ENCODE results near the gene PDE4D. TPM values are rescaled to one million over a fixed set of nuclear protein-coding genes. Genes with fewer than 3 reads are reported as not detected.

Gene PDE4D
- polyA plus RNA-seq (ENCODE audit: insufficient read length in 3 of 3), result 10 to 100 TPM; 20.8 to 22.7 (median 21.8) TPM

DNA sequence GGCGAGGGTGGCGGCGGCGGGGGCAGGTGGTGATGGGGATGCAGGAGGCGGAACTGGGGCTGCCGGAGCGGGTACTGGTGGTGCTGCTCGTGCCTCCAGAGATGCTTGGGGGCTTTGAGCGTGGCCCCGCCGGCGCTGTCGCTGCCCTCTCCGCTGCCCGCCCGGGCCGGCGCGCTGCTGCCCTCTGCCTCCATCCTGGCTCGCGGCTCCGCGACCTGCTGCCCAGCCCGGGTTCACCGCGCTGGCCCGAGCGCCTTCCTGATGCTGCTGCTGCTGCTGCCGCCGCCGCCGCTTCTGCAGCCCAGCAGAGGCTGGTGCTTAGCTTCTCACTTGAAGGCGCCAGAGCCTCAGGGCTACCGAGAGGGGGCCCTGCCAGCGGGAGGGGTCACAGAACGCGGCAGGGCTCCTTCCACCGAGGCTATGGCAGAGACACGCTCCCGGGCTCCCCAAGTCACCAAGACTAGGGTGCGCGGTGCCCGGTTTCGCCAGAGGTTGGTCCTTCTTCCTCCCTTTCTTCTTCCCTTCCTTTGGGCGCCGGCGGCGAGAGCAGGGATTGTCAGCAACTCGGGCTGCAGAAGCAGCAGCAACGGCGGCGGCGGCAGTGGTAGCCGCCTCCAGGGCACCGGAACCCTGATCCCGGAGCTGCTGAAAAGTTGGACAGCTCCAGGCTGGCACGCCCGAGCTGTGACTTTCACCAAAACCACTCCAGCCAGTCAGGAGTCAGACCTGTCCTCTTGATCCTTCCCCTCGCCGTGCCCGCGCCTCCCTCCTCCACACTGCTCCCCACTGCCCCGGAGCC lies at the start of gene PDE4D:
Gene PDE4D (minus strand): TSS at position 298 of the 799 bp plus-strand sequence.
- peak; percentile 34 to 58 (median 43) for DNase-seq (ENCODE audit: low read depth in 3 of 3, low spot score in 2 of 3)

DNA sequence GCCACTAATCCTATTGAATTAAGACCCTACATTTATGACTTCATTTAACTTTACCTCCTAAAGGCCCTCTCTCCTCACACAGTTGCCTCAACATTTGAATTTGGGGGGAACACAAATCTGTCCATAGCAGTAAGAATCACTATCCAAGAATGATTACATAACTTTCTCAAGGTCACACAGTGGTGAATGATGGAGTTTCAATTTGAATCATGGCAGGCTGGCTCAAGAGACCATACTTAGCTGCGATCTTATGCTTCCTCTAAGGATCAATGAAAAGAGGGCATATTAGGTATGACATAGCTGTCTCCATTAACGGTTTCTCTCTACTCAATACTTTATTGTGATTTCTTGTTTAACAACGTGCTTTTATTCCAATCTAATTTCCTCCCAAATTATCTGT lies 44.1 kb upstream of the PDE4D start:
- DNase-seq (ENCODE audit: low read depth in 3 of 3, low spot score in 2 of 3), result no peak

DNA sequence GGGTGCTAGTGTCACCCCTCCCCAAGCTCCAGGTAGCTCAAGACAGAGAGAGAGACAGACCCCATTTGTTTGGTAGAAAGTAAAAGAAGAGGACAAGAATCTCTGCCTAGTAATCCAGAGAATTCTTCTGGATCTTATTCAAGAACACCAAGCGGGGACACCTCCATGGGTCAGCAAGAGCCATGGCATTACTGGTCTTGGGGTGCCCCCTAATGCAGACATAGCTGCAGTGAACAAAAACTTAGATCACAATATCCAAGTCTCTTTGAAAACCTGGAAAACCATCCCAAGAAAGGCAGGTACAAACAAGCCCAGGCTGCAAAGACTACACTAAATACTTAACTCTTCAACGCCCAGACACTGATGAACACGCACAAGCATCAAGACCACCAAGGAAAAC lies 29.9 kb upstream of the PDE4D start:
- DNase-seq (ENCODE audit: low read depth in 3 of 3, low spot score in 2 of 3), result no peak

DNA sequence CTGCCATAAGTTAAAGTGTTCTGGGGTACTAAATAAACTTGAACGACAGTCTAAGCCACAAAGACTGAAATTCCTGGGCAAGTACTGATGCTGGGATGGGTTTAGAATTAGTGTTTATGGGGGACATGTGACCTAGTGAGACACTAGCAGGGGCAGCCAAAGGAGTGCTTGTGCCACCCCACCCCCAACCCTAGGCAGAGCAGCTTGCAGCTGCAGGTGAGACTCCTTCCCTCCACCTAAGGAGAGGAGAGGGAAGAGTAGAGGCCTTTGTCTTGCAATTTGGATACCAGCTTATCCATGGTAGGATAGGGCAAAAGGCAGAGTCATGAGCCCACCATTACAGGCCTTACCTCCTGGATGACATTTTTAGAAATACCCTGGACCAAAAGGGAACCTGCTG lies 28.7 kb upstream of the PDE4D start:
- no peak for DNase-seq (ENCODE audit: low read depth in 3 of 3, low spot score in 2 of 3)

DNA sequence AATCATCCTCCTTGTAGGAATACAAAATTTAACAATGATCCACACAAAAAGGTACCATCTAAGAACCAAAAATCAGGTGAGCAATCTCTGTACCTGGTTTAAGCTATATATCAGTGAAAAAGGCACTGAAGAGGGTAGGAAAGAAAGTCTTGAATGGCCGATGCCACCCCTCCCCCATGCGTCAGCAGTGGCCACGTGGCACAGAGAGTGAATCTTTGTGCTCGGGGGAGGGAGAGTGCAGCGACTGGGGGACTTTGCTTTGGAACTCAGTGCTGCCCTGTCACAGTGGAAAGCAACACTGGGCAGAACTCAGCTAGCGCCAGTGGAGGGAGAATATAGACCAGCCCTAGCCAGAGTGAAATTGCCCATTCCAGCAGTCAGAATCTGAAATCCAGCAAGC lies 28.3 kb upstream of the PDE4D start:
- no peak for DNase-seq (ENCODE audit: low read depth in 3 of 3, low spot score in 2 of 3)

DNA sequence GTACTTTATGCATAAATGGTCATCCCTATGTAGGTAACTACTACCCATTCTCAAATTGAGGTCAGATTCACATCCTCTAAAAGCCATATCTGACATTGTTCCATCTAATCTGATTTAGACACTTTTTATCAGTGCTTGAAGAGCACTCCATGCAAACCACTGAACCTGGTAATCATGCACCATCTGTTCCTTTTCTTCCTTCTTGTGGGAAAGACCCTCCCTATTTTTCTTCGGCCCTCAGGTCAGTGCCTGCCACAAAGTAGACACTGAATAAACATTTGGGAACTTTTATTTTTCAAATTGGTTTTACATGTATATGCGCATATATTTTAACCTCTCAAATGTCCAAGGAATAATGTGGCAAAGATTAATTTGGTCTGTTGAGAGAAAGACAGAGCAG lies 26.0 kb upstream of the PDE4D start:
- DNase-seq (ENCODE audit: low read depth in 3 of 3, low spot score in 2 of 3), result no peak

DNA sequence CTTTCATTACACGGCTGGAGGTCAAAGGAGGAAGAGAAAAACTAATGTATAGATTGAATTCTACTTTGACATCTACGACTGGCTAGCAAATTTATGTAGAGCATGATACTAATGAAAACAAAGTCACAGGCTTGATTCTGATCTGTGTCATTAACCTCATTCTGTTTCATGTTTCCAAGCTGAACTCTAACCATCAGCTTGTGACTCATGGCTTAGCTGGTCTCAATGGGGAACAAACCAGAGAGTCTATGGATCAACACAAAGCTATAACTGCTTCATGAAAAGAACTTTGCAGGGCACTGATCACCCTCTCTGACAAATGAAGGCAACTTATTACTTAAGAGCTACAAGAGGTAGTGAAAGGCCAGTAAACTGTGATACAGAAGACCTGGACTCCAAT lies 23.6 kb upstream of the PDE4D start:
- DNase-seq (ENCODE audit: low read depth in 3 of 3, low spot score in 2 of 3), result no peak

DNA sequence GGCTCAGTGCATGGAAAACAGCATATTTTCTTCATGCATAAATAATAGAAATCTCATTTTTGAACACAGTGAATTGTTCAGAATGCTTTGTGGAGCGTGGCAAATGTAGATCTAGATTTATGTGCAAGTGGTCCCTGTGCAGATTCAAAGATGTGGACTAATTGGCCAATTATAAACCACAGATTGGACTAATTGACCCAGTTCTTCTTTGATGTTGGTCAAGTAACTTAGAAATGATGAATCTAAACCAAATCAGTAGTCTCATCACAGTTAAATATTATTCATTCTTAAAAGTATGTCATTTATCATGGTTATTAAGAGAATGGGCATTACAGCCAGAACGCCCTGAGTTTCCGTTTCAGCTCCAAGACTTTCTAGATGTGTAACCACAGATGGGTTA lies 11.7 kb upstream of the PDE4D start:
- no peak for DNase-seq (ENCODE audit: low read depth in 3 of 3, low spot score in 2 of 3)

DNA sequence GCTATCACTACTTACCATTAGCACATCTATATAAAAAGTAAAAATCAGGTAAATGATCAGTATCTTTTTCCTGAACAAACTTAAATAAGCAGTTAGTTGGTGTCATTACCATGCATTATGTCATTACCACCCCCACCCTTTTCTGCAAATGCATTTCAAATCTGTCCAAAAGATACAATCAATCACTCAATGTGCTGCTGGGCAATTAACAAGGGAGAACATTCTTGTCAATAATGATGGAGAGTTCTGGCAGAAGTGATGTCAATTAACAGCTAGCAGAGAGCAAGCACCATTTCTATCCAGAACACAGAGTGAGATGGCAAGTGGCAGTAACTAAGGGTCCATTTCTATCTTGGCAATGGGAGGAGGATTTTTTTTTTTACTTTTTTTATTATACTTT lies 3.5 kb upstream of the PDE4D start:
- no peak for DNase-seq (ENCODE audit: low read depth in 3 of 3, low spot score in 2 of 3)

DNA sequence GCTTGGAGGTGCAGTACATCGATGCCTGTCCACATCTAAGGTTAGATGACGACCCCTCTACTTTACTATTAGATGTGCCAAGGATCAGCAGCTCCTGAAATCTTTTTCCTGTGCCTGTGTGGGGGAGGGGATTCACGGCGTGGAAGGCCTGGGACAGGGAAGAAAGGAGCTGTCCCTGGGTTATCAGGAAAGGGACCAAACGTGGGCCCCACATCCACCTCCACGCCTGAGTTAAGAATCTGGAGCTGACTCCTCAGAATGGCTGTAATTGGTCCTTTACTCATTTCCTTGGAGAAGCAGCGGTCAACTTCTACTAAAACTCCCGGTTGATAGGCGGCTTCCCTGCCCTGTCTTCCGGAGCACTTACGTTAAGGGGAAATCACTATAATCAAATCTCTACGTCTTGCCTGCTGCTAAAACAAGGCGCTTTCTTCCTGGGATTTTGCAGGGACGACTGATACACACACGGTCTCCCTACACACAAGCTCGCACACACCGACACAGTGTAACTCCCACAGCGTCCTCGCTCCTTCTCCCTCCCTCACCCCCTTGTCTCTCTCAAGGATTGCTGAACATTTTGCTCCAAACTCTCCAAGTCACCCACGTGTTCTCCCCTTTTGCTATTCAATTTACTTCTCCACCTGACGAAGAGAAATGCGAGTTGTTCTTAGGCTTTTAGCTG lies 1.4 kb downstream of the PDE4D start:
- DNase-seq (ENCODE audit: low read depth in 3 of 3, low spot score in 2 of 3), result no peak

DNA sequence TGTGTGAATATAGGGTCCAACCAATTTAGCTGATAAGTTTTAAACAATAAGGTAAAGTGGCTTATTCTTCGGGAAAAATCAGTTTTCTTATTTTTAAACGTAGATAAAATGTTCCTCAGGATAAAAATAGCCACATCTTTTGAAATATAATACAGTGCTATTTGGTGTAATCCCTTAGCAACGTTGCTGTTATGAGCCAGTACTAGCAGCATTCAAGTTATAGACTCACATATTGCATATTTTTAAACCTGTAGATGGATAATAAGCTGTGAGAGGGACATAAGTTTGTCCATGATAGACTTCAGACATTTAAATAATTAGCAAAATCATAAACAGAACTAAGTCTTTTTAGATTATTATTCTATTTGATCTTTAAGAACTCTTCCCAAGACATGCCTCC lies 6.3 kb downstream of the PDE4D start:
- DNase-seq (ENCODE audit: low read depth in 3 of 3, low spot score in 2 of 3), result no peak

DNA sequence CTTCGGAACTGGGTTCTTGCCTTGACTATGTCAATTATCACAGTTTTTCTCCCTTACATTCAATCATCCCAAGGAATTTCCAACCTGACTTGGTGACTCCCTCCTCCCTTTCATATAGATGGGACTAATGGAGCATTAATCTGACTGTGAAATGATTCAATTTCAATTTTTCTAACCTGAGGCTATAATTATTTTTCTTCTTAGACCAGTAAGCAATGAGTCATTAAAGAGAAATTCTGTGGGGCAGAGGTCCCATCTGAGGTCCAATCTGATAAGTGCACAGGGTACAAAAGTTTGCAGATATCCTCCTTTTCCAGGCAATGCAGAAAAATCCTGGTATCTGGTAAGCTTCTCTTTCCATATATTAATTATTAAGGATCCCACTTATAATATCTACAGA lies 18.9 kb downstream of the PDE4D start:
- no peak for DNase-seq (ENCODE audit: low read depth in 3 of 3, low spot score in 2 of 3)

DNA sequence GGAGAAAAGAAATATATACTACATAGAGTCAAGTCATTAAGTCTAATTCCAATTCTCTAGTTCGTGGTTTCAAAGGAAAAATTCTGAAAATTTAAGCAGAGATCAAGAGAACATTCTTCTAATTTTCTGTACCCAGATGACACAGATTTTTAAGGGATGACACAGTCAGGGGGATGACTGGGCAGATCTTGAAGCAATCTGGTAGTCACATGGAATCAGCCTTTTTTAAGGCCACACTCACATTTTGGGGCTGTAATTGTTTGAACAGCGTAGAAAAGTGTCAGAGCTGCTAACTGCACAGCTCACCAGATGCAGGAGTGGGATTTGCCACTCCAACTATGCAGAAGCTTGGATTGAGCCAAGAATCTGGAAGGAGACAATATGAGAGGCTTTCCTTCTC lies 20.4 kb downstream of the PDE4D start:
- DNase-seq (ENCODE audit: low read depth in 3 of 3, low spot score in 2 of 3), result no peak

DNA sequence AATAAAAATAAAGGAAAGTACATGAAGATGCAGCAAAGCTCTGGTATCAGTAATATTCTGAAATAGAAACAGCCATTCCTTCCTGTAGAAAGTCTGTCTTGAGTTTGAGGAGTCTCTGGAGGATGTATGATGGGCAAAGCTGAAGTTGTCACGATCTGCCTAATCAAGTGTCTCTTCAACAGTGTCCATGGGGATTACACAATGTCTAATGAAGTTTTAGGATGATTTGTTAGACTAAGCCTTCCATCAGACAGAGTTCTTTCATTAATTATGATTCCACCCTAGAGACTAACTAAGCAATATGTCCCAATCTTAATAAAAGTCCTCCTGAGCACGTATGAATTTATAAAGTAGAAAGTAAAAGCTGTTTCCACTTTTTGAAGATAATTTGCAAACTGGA lies 26.9 kb downstream of the PDE4D start:
- no peak for DNase-seq (ENCODE audit: low read depth in 3 of 3, low spot score in 2 of 3)

DNA sequence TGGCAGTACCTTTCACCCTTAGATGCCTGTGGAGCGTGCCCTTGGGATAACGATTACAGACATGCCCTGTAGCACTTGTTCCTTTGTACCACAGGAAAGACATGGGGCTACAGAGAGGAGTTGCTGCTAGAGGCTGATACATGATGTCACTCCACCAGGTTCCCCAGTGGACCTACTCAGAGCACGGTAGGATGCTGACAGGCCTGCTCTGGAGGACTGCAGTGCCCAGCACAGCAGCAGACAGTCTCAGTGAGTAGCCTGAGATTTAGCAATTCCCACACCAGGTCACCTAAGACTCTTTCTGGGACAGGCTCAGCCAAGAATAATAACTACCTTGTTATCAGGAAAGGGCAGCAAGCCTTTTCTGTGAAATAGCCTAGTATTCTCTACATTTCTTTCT lies 28.8 kb downstream of the PDE4D start:
- no peak for DNase-seq (ENCODE audit: low read depth in 3 of 3, low spot score in 2 of 3)

DNA sequence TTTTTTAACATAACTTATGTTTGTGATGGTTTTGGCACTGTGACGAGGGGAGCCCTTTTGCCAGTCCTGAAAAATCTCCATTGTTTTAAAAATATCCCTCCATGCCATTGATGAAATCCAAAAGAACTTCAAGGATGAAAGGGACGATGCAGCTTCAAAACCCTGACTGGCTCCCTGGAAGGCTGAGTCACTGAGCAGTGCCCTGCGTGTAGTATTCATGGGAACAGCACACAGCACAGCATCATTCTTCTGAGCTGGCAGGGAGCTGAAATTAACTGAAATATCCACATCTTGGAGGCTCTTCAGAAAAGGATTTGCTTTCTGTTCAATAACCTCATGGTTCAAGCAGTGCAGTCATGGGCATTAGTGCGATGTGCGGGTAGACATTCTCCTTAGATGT lies 29.7 kb downstream of the PDE4D start:
- DNase-seq (ENCODE audit: low read depth in 3 of 3, low spot score in 2 of 3), result no peak

DNA sequence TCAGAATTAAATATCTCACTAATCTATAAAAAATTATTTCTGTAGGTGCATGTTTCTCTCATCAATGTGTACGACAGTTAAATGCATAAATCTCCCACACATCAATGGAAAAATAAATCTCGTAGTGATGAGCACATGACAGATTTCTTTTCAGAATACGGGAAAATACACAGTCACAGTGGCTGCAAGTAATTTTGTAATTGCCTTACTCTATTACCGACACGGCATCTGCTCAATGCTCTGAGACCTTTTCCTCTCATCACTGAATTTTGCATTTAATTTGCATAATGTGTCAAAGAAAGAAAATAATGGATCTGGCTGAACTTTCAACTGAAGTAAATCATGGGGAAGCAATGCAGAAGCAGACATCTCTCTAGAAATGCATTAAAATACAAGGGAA lies 37.2 kb downstream of the PDE4D start:
- DNase-seq (ENCODE audit: low read depth in 3 of 3, low spot score in 2 of 3), result no peak

DNA sequence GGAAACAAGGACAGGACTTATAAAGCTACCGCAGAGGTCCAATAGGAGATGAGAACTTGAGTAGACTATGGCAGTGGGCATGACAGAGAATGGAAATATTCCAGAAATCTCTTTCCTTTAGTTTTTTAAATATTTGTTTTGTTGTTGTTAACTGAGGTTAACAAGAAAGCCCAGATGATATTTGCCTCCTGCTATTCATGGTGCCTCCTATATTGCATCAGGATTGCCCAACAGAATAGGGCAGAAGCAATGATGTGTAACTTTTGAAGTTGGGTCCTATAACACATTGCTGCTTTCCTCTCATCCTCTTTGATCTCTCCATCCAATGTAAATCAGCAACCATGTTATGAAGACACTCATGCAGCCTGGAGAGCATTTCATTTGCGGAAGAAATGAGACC lies 42.8 kb downstream of the PDE4D start:
- DNase-seq (ENCODE audit: low read depth in 3 of 3, low spot score in 2 of 3), result no peak

DNA sequence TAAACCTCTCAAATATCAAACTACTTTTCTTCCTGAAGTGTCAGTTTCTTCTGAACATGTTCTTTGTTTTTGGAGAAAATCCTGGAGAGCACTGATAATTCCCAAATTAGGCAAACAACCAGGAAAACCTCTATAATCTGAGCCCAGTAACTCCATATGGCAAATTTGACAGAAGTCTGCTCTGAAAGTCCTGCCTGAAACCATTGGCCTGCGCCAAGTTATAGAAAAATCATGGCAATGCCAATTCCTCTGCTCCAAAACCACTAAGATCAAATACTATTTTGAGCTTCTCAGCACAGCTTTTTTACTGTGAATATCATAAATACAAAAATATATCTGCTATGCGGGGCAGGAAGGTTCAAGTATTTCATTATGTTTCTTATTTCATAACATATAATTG lies 45.9 kb downstream of the PDE4D start:
- no peak for DNase-seq (ENCODE audit: low read depth in 3 of 3, low spot score in 2 of 3)

DNA sequence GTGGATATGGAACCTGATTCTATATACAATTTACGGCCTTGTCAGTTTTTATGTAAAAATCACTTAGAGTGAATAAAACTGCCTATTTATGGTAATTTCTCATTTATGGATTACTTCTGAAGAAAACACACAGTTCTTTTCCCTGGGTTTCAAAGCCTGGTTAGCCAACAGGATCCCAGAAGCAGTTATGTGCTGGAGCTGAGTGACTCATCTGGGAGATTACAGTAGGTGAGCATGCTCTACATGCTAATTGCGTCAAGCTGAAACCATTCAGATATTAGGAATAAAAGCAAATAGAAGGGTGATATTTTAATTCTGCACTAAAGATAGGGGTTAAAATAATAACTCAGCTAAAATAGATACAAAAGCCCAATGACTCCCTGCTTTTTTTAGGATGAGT lies 47.8 kb downstream of the PDE4D start:
- no peak for DNase-seq (ENCODE audit: low read depth in 3 of 3, low spot score in 2 of 3)

DNA sequence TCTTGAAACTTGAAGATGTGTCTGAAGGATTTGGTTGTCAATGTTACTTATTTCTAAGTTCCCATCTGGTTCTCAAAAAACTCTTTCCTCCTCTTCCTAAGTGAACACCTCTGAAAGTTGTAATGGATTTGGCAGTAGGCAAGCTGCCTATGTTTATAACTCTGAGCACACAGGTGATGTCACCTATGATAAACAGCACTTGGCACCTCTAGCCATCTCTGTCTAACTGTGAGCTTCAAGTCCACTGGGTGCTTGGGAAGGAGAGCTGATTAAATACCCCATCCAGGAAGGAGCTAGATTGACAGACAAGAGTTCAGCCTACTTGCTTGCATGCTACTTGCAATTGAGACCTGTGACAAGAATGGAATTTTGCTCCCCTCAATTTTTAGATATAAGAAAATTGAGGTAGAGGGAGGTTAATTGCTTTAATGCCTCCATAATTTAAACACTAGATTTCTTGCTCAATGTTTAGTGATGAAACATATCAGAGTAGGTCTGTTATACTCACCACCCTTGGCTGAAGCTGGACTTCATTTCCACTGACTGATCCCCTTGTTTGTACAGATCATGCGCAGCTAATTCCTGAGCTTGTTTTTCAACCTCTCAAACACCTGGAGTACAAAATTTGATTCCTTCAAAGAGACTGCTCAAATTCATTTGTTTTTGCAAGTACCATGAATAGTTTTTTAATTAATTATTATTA lies 49.9 kb downstream of the PDE4D start:
- DNase-seq (ENCODE audit: low read depth in 3 of 3, low spot score in 2 of 3), result no peak

DNA sequence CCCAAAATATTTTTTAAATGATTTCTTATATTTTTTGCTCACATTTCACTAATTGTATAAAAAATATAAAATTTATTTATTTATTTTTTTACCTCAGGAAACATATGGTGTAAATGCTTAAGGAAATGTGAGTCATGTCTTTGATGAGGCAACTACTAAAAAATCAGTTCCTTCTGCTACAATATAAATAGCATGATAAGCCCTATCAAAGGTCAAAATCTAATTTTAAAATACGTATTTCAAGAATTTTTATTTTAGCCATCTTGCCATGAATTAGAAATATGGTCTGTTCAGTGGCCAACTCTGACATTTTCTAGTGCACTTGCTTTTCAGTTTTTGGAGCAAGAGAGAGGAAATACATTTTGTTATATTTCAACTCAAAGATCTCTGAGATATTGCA lies 50.5 kb downstream of the PDE4D start:
- DNase-seq (ENCODE audit: low read depth in 3 of 3, low spot score in 2 of 3), result no peak
